Natural killer cell (primary cell): ENCODE measurements around the gene PGF. TPM values are rescaled to one million over a fixed set of nuclear protein-coding genes. Genes with fewer than 3 reads are reported as not detected.

ENCODE experiments used
- ATAC-seq, 3 donors: fragments of 150-1000 bp in 2 of 3; fragments of 200-7000 bp in 1 of 3; cut with Tn5 transposase; 1 replicate in 1 of 3; 2 replicates in 2 of 3; pipeline ENCODE4 v1.10.0; 2021; ENCODE audit warnings: mild to moderate bottlenecking in 2 of 3, moderate library complexity in 2 of 3
- DNase-seq, 2 donors: peaks; one replicate each; pipeline versions ENCODE4 v3.0.0 to v3.0.0-alpha.2; 2013 to 2021; ENCODE audit warnings: mixed read lengths in 1 of 2
- H3K27ac ChIP-seq: one replicate; pipeline ENCODE4 v1.5.1; 2013; ENCODE audit warnings: mild to moderate bottlenecking, low read length
- H3K27me3 ChIP-seq: one replicate; pipeline ENCODE4 v1.6.1; 2013; ENCODE audit warnings: low read length; ENCODE audit not compliant: control insufficient read depth, insufficient read depth
- H3K36me3 ChIP-seq: one replicate; pipeline ENCODE4 v1.6.1; 2013; ENCODE audit warnings: low read length; ENCODE audit not compliant: control insufficient read depth, insufficient read depth
- H3K4me1 ChIP-seq: one replicate; pipeline ENCODE4 v1.6.1; 2013; ENCODE audit warnings: low read length; ENCODE audit not compliant: control insufficient read depth, insufficient read depth
- H3K4me3 ChIP-seq: one replicate; pipeline ENCODE4 v1.5.1; 2013; ENCODE audit warnings: low read length
- H3K9me3 ChIP-seq: one replicate; pipeline ENCODE4 v1.6.1; 2013; ENCODE audit warnings: low read length; ENCODE audit not compliant: control insufficient read depth, insufficient read depth
- H3K27ac Mint-ChIP-seq, 2 donors: one replicate each; pipeline ENCODE4 v1.8.0; 2022; ENCODE audit warnings: mild to moderate bottlenecking in 2 of 2, mixed read lengths in 2 of 2, moderate library complexity in 1 of 2
- H3K27me3 Mint-ChIP-seq, 2 donors: one replicate each; pipeline ENCODE4 v1.8.0; 2022; ENCODE audit warnings: low read depth in 2 of 2, mixed read lengths in 2 of 2
- H3K36me3 Mint-ChIP-seq: one replicate; pipeline ENCODE4 v1.8.0; 2022; ENCODE audit warnings: mixed read lengths
- H3K4me1 Mint-ChIP-seq, 2 donors: one replicate each; pipeline ENCODE4 v1.8.0; 2022; ENCODE audit warnings: mixed read lengths in 2 of 2
- H3K4me3 Mint-ChIP-seq: one replicate; pipeline ENCODE4 v1.8.0; 2022; ENCODE audit warnings: mild to moderate bottlenecking, moderate library complexity, mixed read lengths
- H3K9me3 Mint-ChIP-seq, 2 donors: one replicate each; pipeline ENCODE4 v1.8.0; 2022; ENCODE audit warnings: mixed read lengths in 2 of 2
- CTCF ChIP-seq: fragments of 200-600 bp; IDR thresholded peaks from one replicate; pipeline ENCODE4 v1.8.0; 2022; ENCODE audit warnings: antibody characterized with exemption
- WGBS: methylation state at CpG from one replicate; pipeline ENCODE4 v1.1.7; 2013; ENCODE audit warnings: missing lambda C conversion rate; ENCODE audit not compliant: insufficient coverage; 5-methylcytosine and 5-hydroxymethylcytosine counted together
- intact Hi-C: fragments of 100-400 bp; cut with micrococcal nuclease; formaldehyde crosslinking; loops from one replicate; pipeline ENCODE4 v1.14.2; 2022
- total RNA-seq, 4 donors: library from RNA; stranded (reverse); fragments of 120-200 nt in 1 of 4; gene quantifications; one replicate each; pipeline versions ENCODE4 v1.2.3 to v1.2.4, GENCODE V29; 2013 to 2022

Gene PGF
- total RNA-seq: under 1 TPM in 2 of 3 donors, not detected in 1; 0.33 to 0.34 TPM
- 0.09 TPM for total RNA-seq (2013)

GRCh38 chr14:74955229-74956026 lies at the start of gene PGF:
TSS of gene PGF (minus strand) at chr14:74955597. CDS start at chr14:74955242, 355 bp downstream.
- H3K27ac Mint-ChIP-seq: no peak within 1 kb of the TSS
- Histone ChIP-seq H3K4me3 (peak within 1 kb of the TSS; percentile 15), H3K27ac (no peak within 1 kb of the TSS), H3K36me3 (no peaks in the 10 kb centered on the region), H3K9me3 (no peaks in the 10 kb centered on the region), H3K4me1 (peaks cover 10% of the 10 kb centered on the region), H3K27me3 (peaks cover 8% of the 10 kb centered on the region)
- H3K9me3 Mint-ChIP-seq: no peaks in the 10 kb centered on the region
- intact Hi-C loops: no loop called here
- H3K4me1 Mint-ChIP-seq: no peaks in the 10 kb centered on the region
- peak; percentile 44 to 90 (median 79) for ATAC-seq
- H3K36me3 Mint-ChIP-seq: no peaks in the 10 kb centered on the region
- WGBS: 10% methylated on average over 73 of the region's 73 CpGs
- H3K4me3 Mint-ChIP-seq: peak within 1 kb of the TSS; percentile 71
- no peak for TF ChIP-seq CTCF
- peak in 1 of 2 donors; percentile 53 for DNase-seq
- peaks cover 0 to 5% of the 10 kb centered on the region in 2 donors for H3K27me3 Mint-ChIP-seq

GRCh38 chr14:75003250-75004027 lies 48.0 kb upstream of the PGF start:
- DNase-seq (peak in 1 of 2 donors; percentile 19), ATAC-seq (no peak)
- no peaks in the 10 kb centered on the region for H3K9me3 ChIP-seq
- Mint-ChIP-seq H3K4me1 (peaks cover 63 to 67% of the 10 kb centered on the region in 2 donors), H3K36me3 (peaks cover 19% of the 10 kb centered on the region), H3K9me3 (no peaks in the 10 kb centered on the region), H3K27ac (peak overlapping the region; percentile 94 to 95), H3K4me3 (peak overlapping the region; percentile 98), H3K27me3 (no peaks in the 10 kb centered on the region)
- WGBS: 9% methylated on average over 17 of the region's 18 CpGs
- no peak for TF ChIP-seq CTCF
- peaks cover 21% of the 10 kb centered on the region for H3K4me1 ChIP-seq
- no peaks in the 10 kb centered on the region for H3K27me3 ChIP-seq
- peak overlapping the region; percentile 99 for H3K27ac ChIP-seq
- H3K36me3 ChIP-seq: peaks cover 38% of the 10 kb centered on the region
- intact Hi-C loops: loop anchor here (2.0 to 10.0 kb wide), 3 partner anchors 57 to 139 kb away; partner anchors contain the start of gene ACYP1
- H3K4me3 ChIP-seq: peak overlapping the region; percentile 71

- TF ChIP-seq CTCF: no peak
- H3K27me3 ChIP-seq: no peaks in the 10 kb centered on the region
- H3K9me3 ChIP-seq: no peaks in the 10 kb centered on the region
- peaks cover 11% of the 10 kb centered on the region for H3K36me3 Mint-ChIP-seq
- under 1% methylated on average over 66 of the region's 66 CpGs for WGBS
- peak within 1 kb of the TSS; percentile 98 for H3K4me3 Mint-ChIP-seq
- peak within 1 kb of the TSS; percentile 99 for H3K27ac ChIP-seq
- H3K27me3 Mint-ChIP-seq: no peaks in the 10 kb centered on the region
- no peaks in the 10 kb centered on the region for H3K9me3 Mint-ChIP-seq
- peak within 1 kb of the TSS; percentile 94 to 95 for H3K27ac Mint-ChIP-seq
- intact Hi-C loops: loop anchor here (1.0 to 10.0 kb wide), 5 partner anchors 56 to 509 kb away; partner anchors contain the start of genes ACYP1, ISCA2 and NPC2
- ATAC-seq (peak; percentile 93 to 99 (median 93)), DNase-seq (peak; percentile 97 to 99)
- H3K4me1 Mint-ChIP-seq: peaks cover 55 to 58% of the 10 kb centered on the region in 2 donors
- peak within 1 kb of the TSS; percentile 71 for H3K4me3 ChIP-seq
- H3K4me1 ChIP-seq: peaks cover 21% of the 10 kb centered on the region
- peaks cover 30% of the 10 kb centered on the region for H3K36me3 ChIP-seq
Observed at GRCh38 chr14:75002392-75003249, 47.2 kb upstream of the PGF start, which contains the start of gene EIF2B2. TSS of gene EIF2B2 (plus strand) at chr14:75002921. CDS start at chr14:75002991, 70 bp downstream.
